HG03342 (cell line): ENCODE measurements around the gene CYP3A5.
"Not testable (repeated sequence)": the region's sequence is repeated elsewhere in the genome, so short reads cannot be mapped to it uniquely, and the experiment has no call there.

Source experiments
- ATAC-seq: cut with Tn5 transposase; IDR thresholded peaks from one replicate; pipeline ENCODE4 v1.9.1; 2021; ENCODE audit warnings: mild to moderate bottlenecking, moderate library complexity; ENCODE audit not compliant: unreplicated experiment

Gene CYP3A5

GRCh38 chr7:99685871-99686608 is 6.2 kb upstream of the CYP3A5 start:
- not testable (repeated sequence) for ATAC-seq

- no peak for ATAC-seq
Observed at GRCh38 chr7:99685129-99685758, 5.4 kb upstream of the CYP3A5 start.

GRCh38 chr7:99679032-99679399 is 780 bp downstream of the CYP3A5 start:
- no peak for ATAC-seq

- ATAC-seq = no peak
Observed at GRCh38 chr7:99677648-99678045, 2.1 kb downstream of the CYP3A5 start.

- ATAC-seq = no peak
Observed at GRCh38 chr7:99677013-99677647, 2.7 kb downstream of the CYP3A5 start.

- no peak for ATAC-seq
Observed at GRCh38 chr7:99674995-99675742, 4.6 kb downstream of the CYP3A5 start.

GRCh38 chr7:99672573-99672972 is 7.2 kb downstream of the CYP3A5 start:
- ATAC-seq = no peak

GRCh38 chr7:99669782-99670181 is 10.0 kb downstream of the CYP3A5 start:
- no peak for ATAC-seq

GRCh38 chr7:99668541-99668940 is 11.3 kb downstream of the CYP3A5 start:
- ATAC-seq = no peak

GRCh38 chr7:99667179-99667578 is 12.6 kb downstream of the CYP3A5 start:
- ATAC-seq = no peak

- ATAC-seq = no peak
Observed at GRCh38 chr7:99666013-99666395, 13.8 kb downstream of the CYP3A5 start.

- ATAC-seq = no peak
Observed at GRCh38 chr7:99665312-99666012, 14.3 kb downstream of the CYP3A5 start.

GRCh38 chr7:99657879-99658278 is 21.9 kb downstream of the CYP3A5 start:
- not testable (repeated sequence) for ATAC-seq

GRCh38 chr7:99654626-99655025 is 25.2 kb downstream of the CYP3A5 start:
- not testable (repeated sequence) for ATAC-seq

- no peak for ATAC-seq
Observed at GRCh38 chr7:99653754-99654153, 26.0 kb downstream of the CYP3A5 start.

GRCh38 chr7:99653269-99653668 is 26.5 kb downstream of the CYP3A5 start:
- ATAC-seq = not testable (repeated sequence)

GRCh38 chr7:99652671-99653070 is 27.1 kb downstream of the CYP3A5 start:
- ATAC-seq = no peak

GRCh38 chr7:99651290-99651689 is 28.5 kb downstream of the CYP3A5 start:
- no peak for ATAC-seq

GRCh38 chr7:99648843-99649242 is 31.0 kb downstream of the CYP3A5 start:
- no peak for ATAC-seq

- ATAC-seq = no peak
Observed at GRCh38 chr7:99645590-99645989, 34.2 kb downstream of the CYP3A5 start.

- ATAC-seq = no peak
Observed at GRCh38 chr7:99644431-99644830, 35.4 kb downstream of the CYP3A5 start.
